Memory B cell (primary cell): ENCODE results near the gene ADAM10.

ENCODE experiments used
- ATAC-seq: fragments of 150-1000 bp; cut with Tn5 transposase; 2 replicates; pipeline ENCODE4 v1.10.0; 2021; ENCODE audit warnings: low read depth, mild to moderate bottlenecking, moderate library complexity
- DNase-seq, 2 donors: peaks; one replicate each; pipeline ENCODE4 v3.0.0; 2022; ENCODE audit warnings: low spot score in 2 of 2
- H3K27ac Mint-ChIP-seq: one replicate; pipeline ENCODE4 v1.8.0; 2022; ENCODE audit warnings: mild to moderate bottlenecking, moderate library complexity, mixed read lengths
- H3K27me3 Mint-ChIP-seq: one replicate; pipeline ENCODE4 v1.8.0; 2022; ENCODE audit warnings: mixed read lengths
- H3K36me3 Mint-ChIP-seq: one replicate; pipeline ENCODE4 v1.8.0; 2022; ENCODE audit warnings: mild to moderate bottlenecking, mixed read lengths
- H3K4me1 Mint-ChIP-seq: one replicate; pipeline ENCODE4 v1.8.0; 2022; ENCODE audit warnings: mixed read lengths
- H3K4me3 Mint-ChIP-seq: one replicate; pipeline ENCODE4 v1.8.0; 2022; ENCODE audit warnings: mild to moderate bottlenecking, moderate library complexity, mixed read lengths
- H3K9me3 Mint-ChIP-seq: one replicate; pipeline ENCODE4 v1.8.0; 2022; ENCODE audit warnings: mixed read lengths

The ADAM10 gene

GRCh38 chr15:58593870-58594269 lies 155.6 kb downstream of the ADAM10 start:
- no peak for DNase-seq
- H3K4me3 Mint-ChIP-seq: no peak overlapping the region
- H3K27me3 Mint-ChIP-seq: no peaks in the 10 kb centered on the region
- H3K9me3 Mint-ChIP-seq: no peaks in the 10 kb centered on the region
- no peaks in the 10 kb centered on the region for H3K4me1 Mint-ChIP-seq
- no peak for ATAC-seq
- peaks cover 12% of the 10 kb centered on the region for H3K36me3 Mint-ChIP-seq
- no peak overlapping the region for H3K27ac Mint-ChIP-seq

DNA sequence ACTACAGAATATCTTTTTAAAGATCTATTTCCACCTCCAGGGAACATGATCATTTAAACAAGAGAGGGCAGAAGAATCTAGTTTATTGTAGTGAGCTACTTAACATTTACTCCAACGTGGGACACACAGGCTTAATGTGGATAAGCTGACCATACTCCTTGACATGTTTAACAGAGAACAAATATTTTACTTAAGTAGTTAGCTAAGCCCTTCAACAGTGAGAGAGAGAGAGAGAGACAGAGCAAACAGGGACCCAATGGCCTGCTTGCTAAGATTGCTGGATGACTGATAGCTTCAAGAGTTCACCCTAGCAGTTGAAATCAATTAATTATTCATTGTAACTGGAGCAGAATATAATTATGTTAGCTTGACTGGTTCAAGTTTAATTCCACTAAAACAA lies 158.6 kb downstream of the ADAM10 start:
- Mint-ChIP-seq H3K27me3 (no peaks in the 10 kb centered on the region), H3K27ac (no peak overlapping the region), H3K36me3 (peaks cover 2% of the 10 kb centered on the region), H3K4me3 (no peak overlapping the region), H3K9me3 (no peaks in the 10 kb centered on the region), H3K4me1 (peaks cover 4% of the 10 kb centered on the region)
- no peak for DNase-seq
- ATAC-seq: no peak

- peaks cover 2% of the 10 kb centered on the region for H3K27me3 Mint-ChIP-seq
- H3K36me3 Mint-ChIP-seq: peaks cover 2% of the 10 kb centered on the region
- no peak for ATAC-seq
- H3K4me3 Mint-ChIP-seq: no peak overlapping the region
- DNase-seq: no peak
- no peak overlapping the region for H3K27ac Mint-ChIP-seq
- no peaks in the 10 kb centered on the region for H3K9me3 Mint-ChIP-seq
- peaks cover 9% of the 10 kb centered on the region for H3K4me1 Mint-ChIP-seq
These were observed 159.3 kb downstream of the ADAM10 start for GRCh38 chr15:58590236-58590635.

DNA sequence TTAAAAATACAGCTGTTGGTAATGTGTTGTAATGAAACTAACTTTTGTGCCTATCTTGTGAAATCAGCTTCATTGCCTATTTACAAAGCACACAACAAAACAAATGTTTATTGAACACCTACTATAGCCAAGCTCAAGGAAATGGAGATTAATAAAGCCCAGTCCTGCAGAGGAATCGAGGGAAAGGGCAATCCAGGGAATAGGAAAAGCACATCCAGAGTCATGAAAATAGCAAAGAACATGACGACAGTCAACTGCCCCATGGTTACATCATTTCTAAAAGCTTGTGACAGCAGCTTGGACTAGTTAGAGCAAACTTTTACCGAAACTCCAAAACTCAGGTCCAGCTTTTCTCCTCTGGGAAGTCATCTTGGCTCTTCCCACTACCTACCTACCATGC lies 160.5 kb downstream of the ADAM10 start:
- ATAC-seq (no peak), DNase-seq (no peak)
- Mint-ChIP-seq H3K27ac (no peak overlapping the region), H3K4me3 (no peak overlapping the region), H3K4me1 (peaks cover 9% of the 10 kb centered on the region), H3K27me3 (peaks cover 4% of the 10 kb centered on the region), H3K9me3 (peaks cover 2% of the 10 kb centered on the region), H3K36me3 (peaks cover 4% of the 10 kb centered on the region)

- peaks cover 5% of the 10 kb centered on the region for H3K9me3 Mint-ChIP-seq
- H3K4me3 Mint-ChIP-seq: no peak overlapping the region
- peaks cover 5% of the 10 kb centered on the region for H3K36me3 Mint-ChIP-seq
- ATAC-seq (no peak), DNase-seq (no peak)
- peaks cover 8% of the 10 kb centered on the region for H3K27me3 Mint-ChIP-seq
- no peak overlapping the region for H3K27ac Mint-ChIP-seq
- peaks cover 9% of the 10 kb centered on the region for H3K4me1 Mint-ChIP-seq
These were observed 161.4 kb downstream of the ADAM10 start for GRCh38 chr15:58588096-58588495.

DNA sequence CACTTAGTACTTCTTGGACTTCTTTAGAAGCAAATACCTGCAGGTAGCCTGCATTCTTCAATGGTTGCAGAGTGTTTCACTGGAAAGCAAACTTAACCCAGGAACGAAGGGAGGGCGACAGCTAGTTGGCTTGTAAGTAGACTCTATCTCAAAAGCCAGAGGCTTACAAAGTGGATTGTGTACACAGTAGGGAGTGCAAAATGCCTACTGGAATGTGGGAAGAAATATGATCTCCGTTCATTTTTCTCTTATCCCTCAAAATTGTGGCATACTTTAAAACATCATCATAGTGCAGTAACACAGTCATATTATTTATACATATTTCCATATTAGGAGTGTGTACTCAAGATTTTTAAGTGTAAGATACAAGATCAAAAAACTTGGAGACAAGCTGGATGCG lies 162.0 kb downstream of the ADAM10 start:
- H3K27ac Mint-ChIP-seq: no peak overlapping the region
- peaks cover 5% of the 10 kb centered on the region for H3K36me3 Mint-ChIP-seq
- H3K4me3 Mint-ChIP-seq: no peak overlapping the region
- ATAC-seq: no peak
- H3K4me1 Mint-ChIP-seq: peaks cover 9% of the 10 kb centered on the region
- peaks cover 8% of the 10 kb centered on the region for H3K27me3 Mint-ChIP-seq
- no peak for DNase-seq
- peaks cover 5% of the 10 kb centered on the region for H3K9me3 Mint-ChIP-seq

- Mint-ChIP-seq H3K9me3 (peaks cover 5% of the 10 kb centered on the region), H3K36me3 (peaks cover 5% of the 10 kb centered on the region), H3K27ac (no peak overlapping the region), H3K4me1 (peaks cover 9% of the 10 kb centered on the region), H3K4me3 (no peak overlapping the region), H3K27me3 (peaks cover 8% of the 10 kb centered on the region)
- no peak for ATAC-seq
- DNase-seq: no peak
These were observed 163.6 kb downstream of the ADAM10 start for GRCh38 chr15:58585693-58586443.

DNA sequence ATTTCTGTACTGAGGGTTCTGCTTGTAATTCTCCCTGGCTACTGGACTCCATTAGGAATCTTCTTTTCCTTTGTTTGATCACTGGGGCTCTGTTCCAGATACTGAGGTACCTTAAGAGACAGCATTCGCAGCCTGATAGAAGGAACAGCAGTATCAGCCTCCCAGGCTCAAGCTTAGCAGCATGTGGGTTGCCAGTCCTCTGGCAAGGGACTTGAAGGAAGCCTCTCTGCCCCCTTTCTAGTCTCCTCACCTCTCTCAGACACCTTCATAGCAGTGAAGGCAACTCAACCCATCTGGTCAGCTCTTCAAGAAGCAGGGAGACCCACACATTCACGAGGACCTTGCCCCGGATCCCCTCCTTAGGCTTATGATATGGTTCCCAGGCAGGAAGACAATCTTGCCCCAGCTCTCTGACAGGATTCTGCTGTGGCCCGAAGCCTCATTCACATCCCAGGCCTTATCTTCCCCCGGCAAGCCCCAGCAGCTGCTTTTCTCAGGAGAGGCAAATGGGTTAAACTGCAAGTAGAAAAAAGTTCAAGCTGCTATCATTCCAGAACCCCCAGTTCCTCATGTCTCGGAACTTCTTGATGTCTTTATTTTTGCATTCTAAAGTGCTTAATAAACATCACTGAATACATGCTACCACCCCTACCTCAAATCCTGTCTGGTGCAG lies 164.6 kb downstream of the ADAM10 start:
- Mint-ChIP-seq H3K4me3 (no peak overlapping the region), H3K27ac (no peak overlapping the region), H3K27me3 (peaks cover 8% of the 10 kb centered on the region)

DNA sequence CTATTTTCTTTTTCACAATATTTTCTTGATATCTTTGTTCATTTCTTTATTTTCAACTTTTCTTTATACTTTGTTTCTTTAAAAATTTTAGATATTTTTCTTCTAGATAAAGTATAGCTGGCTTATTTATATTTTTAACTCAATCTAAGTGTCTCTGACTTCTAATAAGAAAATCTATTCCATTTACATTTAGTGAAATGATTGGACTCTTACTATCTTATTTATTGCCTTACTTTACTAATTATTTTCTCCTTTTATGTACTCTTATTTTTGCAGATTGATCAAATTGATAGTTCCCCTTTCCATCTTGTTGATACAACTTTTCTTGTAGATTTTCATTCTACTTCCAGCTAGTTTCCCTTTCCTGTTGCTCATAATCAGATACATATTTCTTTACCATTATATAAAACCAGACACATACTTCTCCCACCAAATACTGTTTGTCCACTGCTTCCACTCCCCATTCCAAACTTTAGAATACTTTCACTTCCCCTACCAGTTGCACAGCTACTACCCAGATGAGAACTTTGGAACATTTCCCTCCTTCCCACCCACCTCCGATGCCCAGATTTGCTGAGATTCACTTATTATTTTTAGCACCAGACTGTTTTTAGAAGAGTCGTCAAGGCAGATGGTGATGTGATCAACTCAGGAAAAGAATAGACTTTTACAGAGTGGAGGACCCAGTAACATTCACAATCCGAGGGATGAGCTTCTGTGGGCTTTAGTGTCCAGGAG lies 166.2 kb downstream of the ADAM10 start:
- Mint-ChIP-seq H3K4me3 (no peak overlapping the region), H3K9me3 (peaks cover 5% of the 10 kb centered on the region), H3K27ac (no peak overlapping the region), H3K27me3 (peaks cover 8% of the 10 kb centered on the region), H3K36me3 (peaks cover 5% of the 10 kb centered on the region), H3K4me1 (peaks cover 9% of the 10 kb centered on the region)
- DNase-seq (no peak), ATAC-seq (no peak)

More for the DNA sequence above, 164.6 kb downstream of the ADAM10 start:
- no peak for ATAC-seq
- H3K9me3 Mint-ChIP-seq: peaks cover 5% of the 10 kb centered on the region
- peaks cover 5% of the 10 kb centered on the region for H3K36me3 Mint-ChIP-seq
- peaks cover 9% of the 10 kb centered on the region for H3K4me1 Mint-ChIP-seq
- DNase-seq: no peak

GRCh38 chr15:58582160-58582559 lies 167.3 kb downstream of the ADAM10 start:
- Mint-ChIP-seq H3K27ac (no peak overlapping the region), H3K36me3 (peaks cover 5% of the 10 kb centered on the region), H3K4me3 (no peak overlapping the region), H3K4me1 (peaks cover 9% of the 10 kb centered on the region), H3K9me3 (peaks cover 5% of the 10 kb centered on the region), H3K27me3 (peaks cover 8% of the 10 kb centered on the region)
- ATAC-seq (no peak), DNase-seq (no peak)

GRCh38 chr15:58576657-58577056 lies 172.8 kb downstream of the ADAM10 start:
- Mint-ChIP-seq H3K4me3 (no peak overlapping the region), H3K9me3 (no peaks in the 10 kb centered on the region), H3K27ac (no peak overlapping the region), H3K36me3 (no peaks in the 10 kb centered on the region), H3K27me3 (peaks cover 2% of the 10 kb centered on the region), H3K4me1 (no peaks in the 10 kb centered on the region)
- DNase-seq: no peak
- ATAC-seq: no peak

DNA sequence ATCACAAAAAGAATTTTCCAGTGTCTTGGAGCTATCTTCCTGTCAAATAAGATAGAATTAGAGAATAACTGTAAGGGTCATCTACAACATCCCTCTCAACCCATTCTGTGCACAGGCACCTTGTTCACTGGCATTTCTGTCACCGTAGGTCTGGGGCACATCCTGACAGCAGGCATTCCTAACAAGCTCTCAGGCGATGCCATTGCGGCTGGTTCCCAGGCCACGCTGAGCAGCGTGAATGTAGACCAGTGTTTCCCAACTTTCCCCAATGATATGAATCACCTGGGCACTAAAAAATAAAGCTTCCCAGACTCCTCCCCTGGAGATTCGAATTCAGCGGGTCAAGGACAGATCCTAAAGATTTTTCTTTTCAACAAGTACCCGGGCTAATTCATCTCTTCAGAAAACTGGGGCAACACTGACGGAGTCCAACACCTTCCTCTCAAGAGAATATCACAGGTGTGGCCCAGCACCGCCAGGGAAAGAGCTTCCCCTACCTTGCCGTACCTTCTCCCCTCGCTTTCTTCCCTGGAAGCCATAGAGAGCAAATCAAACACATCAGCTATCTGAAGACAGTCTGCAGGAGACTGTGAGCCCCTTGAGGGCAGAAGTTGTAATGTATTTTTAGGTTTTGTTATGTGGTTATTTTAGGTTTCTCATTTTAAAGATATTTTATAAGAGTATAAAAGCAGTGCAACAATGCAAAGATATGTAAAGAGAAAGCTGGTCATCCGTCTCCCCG lies 174.3 kb downstream of the ADAM10 start:
- Mint-ChIP-seq H3K36me3 (no peaks in the 10 kb centered on the region), H3K4me3 (no peak overlapping the region)
- DNase-seq: no peak

GRCh38 chr15:58574631-58575030 lies 174.9 kb downstream of the ADAM10 start:
- Mint-ChIP-seq H3K4me1 (no peaks in the 10 kb centered on the region), H3K4me3 (no peak overlapping the region), H3K27me3 (peaks cover 4% of the 10 kb centered on the region), H3K9me3 (no peaks in the 10 kb centered on the region), H3K36me3 (no peaks in the 10 kb centered on the region), H3K27ac (no peak overlapping the region)
- ATAC-seq (no peak), DNase-seq (no peak)

More for the DNA sequence above, 174.3 kb downstream of the ADAM10 start:
- no peak for ATAC-seq
- H3K4me1 Mint-ChIP-seq: no peaks in the 10 kb centered on the region
- H3K9me3 Mint-ChIP-seq: no peaks in the 10 kb centered on the region
- H3K27ac Mint-ChIP-seq: no peak overlapping the region
- peaks cover 4% of the 10 kb centered on the region for H3K27me3 Mint-ChIP-seq

- Mint-ChIP-seq H3K4me1 (no peaks in the 10 kb centered on the region), H3K27me3 (peaks cover 4% of the 10 kb centered on the region), H3K36me3 (no peaks in the 10 kb centered on the region), H3K4me3 (no peak overlapping the region), H3K9me3 (peaks cover 2% of the 10 kb centered on the region), H3K27ac (no peak overlapping the region)
- ATAC-seq (no peak), DNase-seq (no peak)
These were observed 176.2 kb downstream of the ADAM10 start for GRCh38 chr15:58573270-58573669.
